NCI-H345 (cell line): ENCODE measurements around the gene HEY2.
A peak's percentile ranks its signal among the peaks of the same experiment; 100 is the strongest.
"Not testable (repeated sequence)": the region's sequence is repeated elsewhere in the genome, so short reads cannot be mapped to it uniquely, and the experiment has no call there.

Source experiments
- DNase-seq: peaks from one replicate; lab custom pipeline; 2025; lab: John Stamatoyannopoulos, UW

The HEY2 gene

DNA sequence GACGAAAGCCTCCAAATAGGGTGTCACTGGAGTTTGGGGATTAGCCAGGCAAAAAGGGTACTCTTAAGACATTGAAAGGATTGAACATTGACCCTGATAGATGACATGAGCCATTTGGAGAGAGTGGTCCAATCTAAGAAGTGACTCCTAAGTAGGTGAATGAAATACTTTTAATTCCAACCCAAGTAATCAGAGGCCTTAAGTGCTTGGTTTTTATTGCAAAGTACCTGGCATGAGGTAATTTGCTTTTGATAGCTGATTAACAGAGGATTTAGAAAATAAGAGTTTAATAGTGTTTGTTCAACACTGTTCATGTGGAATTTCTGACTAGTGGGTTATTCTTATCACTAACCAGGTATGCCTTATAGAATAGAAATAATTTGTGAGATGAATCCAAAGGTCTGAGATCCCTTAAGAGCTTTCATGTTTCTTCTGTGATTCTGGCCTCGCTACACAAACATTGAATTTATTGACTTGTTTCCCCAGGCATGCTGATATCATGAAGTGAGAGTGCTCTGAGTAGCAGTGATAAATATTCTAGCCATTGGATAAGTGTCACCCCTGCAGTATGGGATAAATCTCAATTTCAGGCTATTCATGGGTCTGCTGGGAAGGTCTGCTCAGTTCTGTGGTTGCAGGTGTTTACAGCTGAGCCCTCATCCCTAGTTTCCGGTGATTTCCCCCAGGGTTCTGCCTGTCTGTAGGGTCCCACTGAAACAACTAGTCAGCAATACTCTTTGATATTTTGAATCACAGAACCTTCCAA is 47.9 kb downstream of the HEY2 start:
- no peak for DNase-seq

DNA sequence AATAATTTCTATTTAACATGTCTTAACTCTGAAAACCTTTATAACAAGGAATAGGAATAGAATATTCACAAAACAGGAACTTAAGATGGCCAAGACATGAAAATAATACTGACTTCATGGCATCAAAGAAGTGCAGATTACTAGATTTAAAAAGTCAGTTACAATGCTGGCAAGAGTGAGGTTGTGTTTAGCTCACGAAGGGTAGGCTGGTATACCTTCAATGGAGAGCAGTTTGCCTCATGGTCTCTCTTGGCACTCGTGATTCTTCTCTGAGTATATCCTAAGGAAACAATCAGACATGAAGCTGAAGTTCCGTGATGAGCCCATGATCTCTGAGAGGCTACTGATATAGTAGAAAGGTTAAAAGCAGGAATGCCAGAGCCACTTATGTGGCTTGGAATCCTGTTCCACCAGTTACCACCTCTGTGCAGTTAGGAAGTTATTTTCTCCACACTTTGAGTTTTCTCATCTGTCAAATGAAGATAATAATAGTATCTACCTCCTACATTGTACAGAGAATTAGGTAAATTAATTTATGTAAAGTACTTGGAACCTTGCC is 48.5 kb downstream of the HEY2 start:
- no peak for DNase-seq

DNA sequence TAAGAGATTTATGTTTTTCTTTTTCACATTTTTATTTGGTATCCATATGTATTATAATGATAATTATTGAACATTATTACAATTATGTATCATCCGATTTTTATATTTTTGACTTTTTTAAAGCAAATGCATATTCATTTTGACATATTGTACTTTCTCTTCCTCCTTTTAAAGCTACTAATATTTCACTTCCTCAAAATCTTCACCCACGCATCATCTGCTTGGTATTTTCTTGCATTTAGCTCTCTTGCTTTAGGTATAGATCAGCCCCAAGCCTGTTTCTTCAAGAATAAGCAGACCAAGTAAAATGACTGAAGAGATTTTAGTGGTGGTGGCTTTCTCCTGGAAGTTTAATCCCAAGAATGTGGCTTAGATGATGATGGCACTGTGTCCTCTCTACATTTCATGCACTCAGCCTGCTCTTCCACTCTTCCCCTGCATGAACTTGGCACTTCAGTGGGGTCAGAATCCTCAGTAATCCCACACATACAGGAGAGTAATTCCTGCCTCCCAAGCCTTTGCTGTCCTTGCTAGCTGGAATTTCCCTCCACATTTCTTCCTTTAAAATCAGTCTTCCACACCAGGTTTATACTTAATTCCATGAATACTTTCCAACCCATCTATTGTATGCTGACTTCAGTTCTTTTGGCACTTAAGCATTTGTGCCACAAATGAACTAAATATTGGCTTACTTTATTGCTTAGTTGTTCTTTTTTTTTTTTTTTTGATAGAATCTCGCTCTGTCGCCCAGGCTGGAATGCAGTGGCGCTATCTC is 49.5 kb downstream of the HEY2 start:
- no peak for DNase-seq

DNA sequence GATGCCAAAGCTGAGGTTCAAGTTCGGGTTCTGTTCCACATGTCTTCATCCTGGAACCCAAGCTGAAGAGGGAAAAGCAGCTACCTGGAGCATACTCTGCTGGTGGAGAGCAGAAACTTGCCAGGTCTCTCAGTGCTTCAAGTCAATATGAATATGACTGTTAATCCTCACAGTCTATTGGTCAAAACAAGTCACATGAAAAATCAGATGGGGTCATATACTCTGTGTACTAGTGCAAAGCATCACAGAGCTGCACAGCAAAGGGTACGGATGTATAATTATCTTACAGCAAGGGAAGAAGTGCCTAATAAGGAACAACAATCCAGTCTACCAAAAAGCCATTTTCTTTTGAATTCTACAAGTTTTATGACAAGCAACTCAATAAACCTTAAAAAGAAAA is 53.0 kb downstream of the HEY2 start:
- DNase-seq: no peak

DNA sequence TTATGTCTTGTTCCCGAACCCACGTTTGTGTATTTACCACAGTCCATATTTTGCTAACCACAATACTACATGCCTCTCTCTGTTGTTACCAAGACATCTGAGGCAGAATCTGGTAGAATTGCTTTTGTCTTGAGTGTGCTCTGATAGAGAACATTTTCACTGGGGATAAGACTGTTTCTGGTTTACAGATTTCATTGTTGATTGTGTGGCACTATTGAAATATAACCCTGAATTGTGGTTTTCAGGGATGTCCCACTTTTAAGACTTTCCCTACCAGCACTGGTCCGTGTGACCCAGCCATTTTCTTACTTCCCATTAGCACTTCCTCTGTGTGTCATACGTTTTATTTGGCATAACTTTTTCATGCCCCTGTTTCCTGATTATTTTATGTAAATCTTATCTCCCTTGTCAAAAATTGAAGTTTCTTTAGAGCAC is 53.5 kb downstream of the HEY2 start:
- no peak for DNase-seq

DNA sequence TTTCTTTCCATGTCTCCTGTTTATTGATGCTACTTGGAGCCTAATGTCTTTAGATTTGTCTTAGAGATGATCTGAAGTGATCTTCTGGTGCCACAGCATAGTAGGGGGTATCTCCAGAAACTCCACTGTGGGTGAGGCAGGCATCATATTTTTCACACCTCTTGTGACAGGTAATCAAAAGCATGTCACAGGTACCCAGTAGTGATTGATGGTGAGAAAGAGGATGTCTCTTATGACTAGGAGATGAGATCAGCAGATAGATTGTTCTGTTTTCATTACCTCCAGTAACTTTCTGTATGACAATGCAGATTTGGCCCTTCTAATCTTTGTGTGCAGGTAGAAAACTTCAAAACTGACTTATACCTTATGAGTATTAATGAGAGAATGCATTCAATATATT is 54.8 kb downstream of the HEY2 start:
- no peak for DNase-seq

DNA sequence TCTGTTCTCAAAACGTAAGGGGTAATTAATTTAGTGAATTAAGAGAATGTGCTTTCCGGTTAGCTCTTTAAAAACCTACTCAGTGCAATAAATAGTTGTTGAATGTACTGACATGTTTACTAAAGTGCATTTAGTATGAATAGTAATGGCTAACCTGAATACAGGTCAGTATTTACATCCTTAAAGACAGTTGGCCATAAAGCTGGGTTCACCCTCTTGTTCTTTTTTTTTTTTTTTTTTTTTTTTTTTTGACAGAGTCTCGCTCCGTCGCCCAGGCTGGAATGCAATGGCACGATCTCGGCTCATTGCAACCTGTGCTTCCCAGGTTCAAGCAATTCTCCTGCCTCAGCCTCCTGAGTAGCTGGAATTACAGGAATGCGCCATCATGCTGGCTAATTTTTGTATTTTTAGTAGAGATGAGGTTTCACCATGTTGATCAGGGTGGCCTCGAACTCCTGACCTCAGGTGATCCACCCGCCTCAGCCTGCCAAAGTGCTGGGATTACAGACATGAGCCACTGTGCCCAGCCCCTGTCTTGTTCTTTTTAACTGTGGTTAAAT is 55.5 kb downstream of the HEY2 start:
- DNase-seq: not testable (repeated sequence)

DNA sequence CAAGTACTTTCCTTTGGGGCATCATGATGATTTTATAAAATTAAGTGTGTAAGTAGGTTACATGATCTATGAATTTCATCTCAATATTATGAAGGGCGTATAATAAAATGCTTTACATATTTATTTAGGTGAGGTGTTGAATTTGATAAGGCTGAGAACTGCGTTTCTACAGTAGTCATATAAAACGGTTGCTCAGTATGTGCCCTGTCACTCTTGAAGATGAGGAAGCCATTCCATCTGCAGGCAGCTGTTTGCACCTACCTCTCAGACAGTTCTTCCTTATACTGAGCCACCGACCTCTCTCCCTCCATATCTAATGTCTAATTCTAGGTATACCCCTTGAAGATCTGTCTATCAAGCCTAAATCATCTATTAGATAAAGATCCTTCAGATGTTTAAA is 57.4 kb downstream of the HEY2 start:
- no peak for DNase-seq

DNA sequence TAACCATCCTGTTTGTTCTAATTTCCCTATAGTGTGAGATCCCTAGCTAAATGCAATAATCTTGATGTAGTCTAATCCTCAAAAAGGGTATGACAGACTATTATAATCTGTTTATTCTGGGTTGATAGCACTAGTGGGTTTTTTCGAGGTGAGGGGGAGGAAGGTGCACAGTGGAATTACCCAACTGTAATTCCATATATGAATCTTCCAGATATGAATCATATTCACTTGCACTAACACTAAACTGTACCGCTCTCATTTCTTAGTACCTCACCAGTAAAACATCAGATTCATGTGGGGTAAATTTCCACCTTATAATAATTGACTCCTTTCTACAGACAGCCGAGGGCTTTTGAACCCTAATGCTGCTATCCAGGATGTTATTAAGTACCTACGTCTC is 57.9 kb downstream of the HEY2 start:
- no peak for DNase-seq

DNA sequence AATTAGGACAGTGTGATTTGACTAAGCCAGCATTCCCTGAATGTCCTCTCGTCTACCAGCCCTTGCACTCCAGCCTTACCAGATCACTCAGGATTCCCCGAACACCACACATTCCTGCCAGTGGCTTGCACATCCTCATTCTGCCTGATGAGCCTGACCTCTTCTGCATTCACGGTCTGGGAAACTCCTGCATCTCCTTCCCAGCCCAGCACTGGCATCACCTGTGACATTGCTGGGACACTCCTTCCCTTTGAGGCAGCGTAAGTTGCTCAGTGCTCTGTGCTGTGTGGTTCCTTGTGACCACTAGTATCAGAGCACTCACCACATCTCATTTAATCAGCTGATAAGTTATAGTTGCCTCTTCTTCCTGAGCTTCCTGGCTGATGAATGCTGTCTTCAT is 58.6 kb downstream of the HEY2 start:
- DNase-seq: no peak

DNA sequence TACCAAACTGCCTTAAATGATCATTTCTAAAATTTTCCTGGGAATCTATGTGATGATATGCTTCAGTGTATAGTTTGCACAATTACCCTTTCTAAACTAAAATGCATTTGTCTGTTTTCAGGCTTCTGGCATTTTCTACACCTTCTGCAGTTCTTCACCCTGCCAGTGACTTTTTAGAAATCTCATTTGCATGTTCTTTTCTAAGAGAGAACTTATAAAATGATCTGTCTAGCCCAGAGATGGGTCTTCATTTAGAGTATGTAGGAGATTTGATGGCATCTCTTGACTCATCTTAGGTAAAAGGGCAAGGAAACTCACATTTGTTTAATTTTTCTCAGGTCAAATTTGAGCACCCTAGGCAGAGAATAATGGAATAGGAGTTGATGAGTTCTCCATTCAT is 59.2 kb downstream of the HEY2 start:
- no peak for DNase-seq

DNA sequence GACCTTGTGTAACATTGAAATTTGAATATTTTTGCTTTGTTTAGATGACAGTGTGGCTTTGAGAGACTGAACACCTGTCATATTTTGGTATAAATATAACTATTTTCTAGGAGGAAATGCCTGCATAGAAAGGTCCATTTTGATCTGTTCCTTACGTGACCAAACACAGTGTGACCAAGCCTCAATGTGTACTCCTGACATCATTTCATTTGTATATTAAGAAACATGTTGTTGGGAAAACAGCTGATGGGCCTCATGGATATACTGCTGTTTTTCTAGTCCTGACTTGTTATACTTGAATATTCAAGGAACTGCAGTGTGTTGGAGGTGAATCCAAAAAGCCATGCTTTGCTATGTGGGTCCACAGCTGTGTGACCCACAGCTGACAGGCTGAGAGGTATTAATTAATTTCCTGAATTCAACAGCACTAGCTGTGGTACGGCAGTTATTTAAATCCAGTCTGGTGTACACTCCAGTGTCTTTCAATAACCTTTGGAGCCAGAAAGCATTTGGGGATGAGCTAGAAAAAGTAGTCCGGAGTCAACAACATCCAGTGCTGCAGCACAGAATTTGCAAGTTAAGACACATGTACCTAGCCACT is 60.2 kb downstream of the HEY2 start:
- DNase-seq: no peak

DNA sequence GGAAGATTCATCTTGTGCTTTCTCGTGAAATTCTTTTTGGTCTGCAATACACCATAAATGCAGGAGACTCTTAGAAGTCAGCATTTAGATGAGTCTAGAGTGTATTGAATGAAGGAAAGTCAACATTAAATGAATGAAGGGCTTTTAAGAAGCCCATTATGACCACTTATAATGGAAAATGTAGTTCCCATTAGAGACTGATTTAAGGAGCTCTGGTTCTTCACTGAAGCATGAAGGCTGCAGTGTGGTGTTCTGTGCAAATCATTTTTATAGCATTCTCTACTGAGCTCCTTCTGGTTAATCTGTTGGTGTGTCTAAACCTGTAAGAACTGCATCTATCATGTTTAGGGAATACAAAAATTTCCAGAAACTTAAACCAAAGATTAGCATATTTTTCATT is 61.0 kb downstream of the HEY2 start:
- peak; percentile 78 for DNase-seq
